ENCODE data around the gene GABPB1.

GABPB1 gene

GRCh38 chr15:50344006-50344464, 11.0 kb downstream of the GABPB1 start:
- Histone ChIP-seq H3K27ac (no peak overlapping the region), H3K4me3 (no peak overlapping the region)
- TF ChIP-seq, protein P1, sequence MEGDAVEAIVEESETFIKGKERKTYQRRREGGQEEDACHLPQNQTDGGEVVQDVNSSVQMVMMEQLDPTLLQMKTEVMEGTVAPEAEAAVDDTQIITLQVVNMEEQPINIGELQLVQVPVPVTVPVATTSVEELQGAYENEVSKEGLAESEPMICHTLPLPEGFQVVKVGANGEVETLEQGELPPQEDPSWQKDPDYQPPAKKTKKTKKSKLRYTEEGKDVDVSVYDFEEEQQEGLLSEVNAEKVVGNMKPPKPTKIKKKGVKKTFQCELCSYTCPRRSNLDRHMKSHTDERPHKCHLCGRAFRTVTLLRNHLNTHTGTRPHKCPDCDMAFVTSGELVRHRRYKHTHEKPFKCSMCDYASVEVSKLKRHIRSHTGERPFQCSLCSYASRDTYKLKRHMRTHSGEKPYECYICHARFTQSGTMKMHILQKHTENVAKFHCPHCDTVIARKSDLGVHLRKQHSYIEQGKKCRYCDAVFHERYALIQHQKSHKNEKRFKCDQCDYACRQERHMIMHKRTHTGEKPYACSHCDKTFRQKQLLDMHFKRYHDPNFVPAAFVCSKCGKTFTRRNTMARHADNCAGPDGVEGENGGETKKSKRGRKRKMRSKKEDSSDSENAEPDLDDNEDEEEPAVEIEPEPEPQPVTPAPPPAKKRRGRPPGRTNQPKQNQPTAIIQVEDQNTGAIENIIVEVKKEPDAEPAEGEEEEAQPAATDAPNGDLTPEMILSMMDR (IDR thresholded peaks at IDR 0.05): no peak
- no peak for DNase-seq (ENCODE audit: low spot score)

- Histone ChIP-seq H3K4me3 (no peak overlapping the region), H3K27ac (no peak overlapping the region)
- TF ChIP-seq, protein P1 (IDR thresholded peaks at IDR 0.05): no peak
- no peak for DNase-seq (ENCODE audit: low spot score)
These were observed 13.3 kb downstream of the GABPB1 start for GRCh38 chr15:50341616-50342136.

- no peak for DNase-seq (ENCODE audit: low spot score)
- Histone ChIP-seq H3K27ac (no peak overlapping the region), H3K4me3 (no peak overlapping the region)
- TF ChIP-seq, protein P1 (IDR thresholded peaks at IDR 0.05): no peak
These were observed 14.6 kb downstream of the GABPB1 start for GRCh38 chr15:50340416-50340815.

DNA sequence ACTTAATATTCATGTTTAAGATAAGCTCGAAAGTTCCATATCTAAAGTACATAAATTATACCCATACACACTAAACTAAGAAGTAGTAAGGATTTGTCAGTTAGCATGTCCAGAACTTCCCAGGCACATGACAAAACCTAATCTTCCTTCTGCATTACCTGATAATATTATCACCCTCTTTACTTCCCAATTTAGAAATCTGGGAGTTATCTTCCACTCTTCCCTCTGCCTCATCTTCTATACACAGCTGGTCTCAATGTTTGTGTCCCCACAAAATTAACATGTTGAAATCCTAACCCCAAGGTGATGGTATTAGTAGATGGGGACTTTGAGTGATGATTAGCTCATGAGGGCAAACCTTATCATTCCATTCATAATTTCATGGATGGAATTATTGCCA, 15.3 kb downstream of the GABPB1 start:
- no peak for DNase-seq (ENCODE audit: low spot score)
- Histone ChIP-seq H3K4me3 (no peak overlapping the region), H3K27ac (no peak overlapping the region)
- TF ChIP-seq, protein P1 (IDR thresholded peaks at IDR 0.05): no peak

DNA sequence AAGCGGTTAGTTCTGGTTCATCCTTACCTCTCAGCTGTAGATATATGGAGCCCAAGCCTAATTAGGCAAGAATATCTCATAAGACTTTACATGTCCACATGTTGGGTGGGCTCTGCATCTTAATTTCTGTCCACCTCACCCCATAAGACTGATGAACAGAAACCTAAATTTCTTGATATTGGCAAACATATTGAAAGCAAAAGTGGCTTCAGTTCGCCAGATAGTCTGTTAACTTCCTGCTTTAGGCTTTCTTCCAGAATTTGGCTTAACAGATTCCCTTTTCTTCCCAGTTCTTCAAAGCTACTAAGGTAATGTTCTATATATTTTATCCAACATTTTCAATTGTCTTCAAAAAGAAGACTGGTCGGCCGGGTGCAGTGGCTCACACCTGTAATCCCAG, 19.7 kb downstream of the GABPB1 start:
- Histone ChIP-seq H3K27ac (no peak overlapping the region), H3K4me3 (no peak overlapping the region)
- TF ChIP-seq, protein P1 (IDR thresholded peaks at IDR 0.05): no peak
- DNase-seq (ENCODE audit: low spot score): no peak

DNA sequence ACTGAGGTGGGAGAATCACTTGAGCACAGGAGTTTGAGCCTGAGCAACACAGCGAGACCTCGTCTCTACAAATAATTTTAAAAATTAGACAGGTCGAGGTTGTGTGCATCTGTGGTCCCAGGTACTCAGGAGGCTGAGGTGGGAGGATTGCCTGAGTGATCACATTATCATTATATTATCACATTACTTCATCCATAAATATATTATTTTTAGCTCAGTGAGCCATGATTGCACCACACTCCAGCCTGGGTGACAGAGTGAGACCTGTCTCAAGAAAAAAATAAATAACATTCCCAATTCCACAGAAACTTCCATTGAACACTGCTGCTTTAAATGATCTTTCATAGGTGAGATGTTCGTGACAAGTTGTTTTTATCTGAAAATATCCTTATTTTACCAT, 21.8 kb downstream of the GABPB1 start:
- TF ChIP-seq, protein P1 (IDR thresholded peaks at IDR 0.05): no peak
- H3K4me3 ChIP-seq: no peak overlapping the region
- DNase-seq (ENCODE audit: low spot score): no peak
- no peak overlapping the region for H3K27ac ChIP-seq

DNA sequence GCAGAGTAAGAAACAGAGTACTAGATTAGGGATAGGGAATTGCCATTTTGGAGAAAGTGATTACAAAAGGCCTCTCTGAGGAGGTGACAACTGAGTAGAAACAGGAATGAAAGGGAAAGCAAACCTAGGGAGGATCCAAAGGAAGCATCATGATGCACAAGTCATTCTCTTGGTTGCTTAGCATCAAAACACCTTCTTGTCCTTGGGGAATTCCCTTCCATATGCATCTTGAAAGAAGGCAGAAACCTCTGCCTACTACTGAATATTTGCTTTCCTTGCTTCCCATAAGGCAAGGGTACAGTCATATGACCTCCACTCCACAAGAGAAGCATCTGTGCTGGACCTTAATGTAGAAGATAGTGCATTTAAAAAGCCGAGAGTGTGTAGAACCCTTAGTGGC, 24.1 kb downstream of the GABPB1 start:
- H3K27ac ChIP-seq: no peak overlapping the region
- no peak for DNase-seq (ENCODE audit: low spot score)
- H3K4me3 ChIP-seq: no peak overlapping the region
- TF ChIP-seq, protein P1 (IDR thresholded peaks at IDR 0.05): no peak
